ENCODE data around the gene NPAS3. TPM values are rescaled to one million over a fixed set of nuclear protein-coding genes. Genes with fewer than 3 reads are reported as not detected.

NPAS3 gene
- total and polyA plus RNA-seq, 7 donors: 0.04 to 1.5 (median 0.39) TPM

GRCh38 chr14:33323979-33324378 lies 385.3 kb downstream of the NPAS3 start:
- 53 to 65% (median 61%) methylated on average over 7 of the region's 7 CpGs for WGBS, 3 donors
- no peaks in the 10 kb centered on the region for H3K36me3 ChIP-seq (ENCODE audit: insufficient read depth in 1 of 2, low read depth in 1 of 2)
- H3K27ac ChIP-seq: no peak overlapping the region
- H3K4me3 ChIP-seq: no peak overlapping the region
- no peaks in the 10 kb centered on the region for H3K27me3 ChIP-seq (ENCODE audit: insufficient read depth in 3 of 3, low read length in 2 of 3)
- H3K4me1 ChIP-seq: no peaks in the 10 kb centered on the region
- no peak for DNase-seq
- ATAC-seq: no peak
- intact Hi-C loops (cut with DNase I): no loop called here
- TF ChIP-seq CTCF (IDR thresholded peaks at IDR 0.05): no peak
- H3K9me3 ChIP-seq: no peaks in the 10 kb centered on the region

GRCh38 chr14:33331176-33331949 lies 392.7 kb downstream of the NPAS3 start:
- ATAC-seq (no peak), DNase-seq (no peak)
- Histone ChIP-seq H3K36me3 (ENCODE audit: insufficient read depth in 1 of 2, low read depth in 1 of 2) (no peaks in the 10 kb centered on the region), H3K27me3 (ENCODE audit: insufficient read depth in 3 of 3, low read length in 2 of 3) (no peaks in the 10 kb centered on the region), H3K9me3 (peaks cover 4% of the 10 kb centered on the region), H3K4me1 (no peaks in the 10 kb centered on the region), H3K4me3 (no peak overlapping the region), H3K27ac (no peak overlapping the region)
- intact Hi-C loops (cut with DNase I): no loop called here
- 96 to 98% (median 97%) methylated on average over 11 of the region's 11 CpGs for WGBS, 3 donors
- no peak for TF ChIP-seq CTCF (IDR thresholded peaks at IDR 0.05)

GRCh38 chr14:33332497-33332896 lies 393.8 kb downstream of the NPAS3 start:
- intact Hi-C loops (cut with DNase I): no loop called here
- Histone ChIP-seq H3K36me3 (ENCODE audit: insufficient read depth in 1 of 2, low read depth in 1 of 2) (no peaks in the 10 kb centered on the region), H3K27ac (no peak overlapping the region), H3K4me3 (no peak overlapping the region), H3K4me1 (no peaks in the 10 kb centered on the region), H3K9me3 (peaks cover 15% of the 10 kb centered on the region), H3K27me3 (ENCODE audit: insufficient read depth in 3 of 3, low read length in 2 of 3) (no peaks in the 10 kb centered on the region)
- ATAC-seq: no peak
- no peak for TF ChIP-seq CTCF (IDR thresholded peaks at IDR 0.05)
- no peak for DNase-seq
- WGBS, 3 donors: 34 to 45% (median 43%) methylated on average over 6 of the region's 6 CpGs

- H3K27ac ChIP-seq: no peak overlapping the region
- H3K4me1 ChIP-seq: no peaks in the 10 kb centered on the region
- 56 to 68% (median 58%) methylated on average over 4 of the region's 4 CpGs for WGBS, 3 donors
Measured at GRCh38 chr14:33335366-33335765, 396.7 kb downstream of the NPAS3 start.

More at GRCh38 chr14:33335366-33335765, 396.7 kb downstream of the NPAS3 start:
- intact Hi-C loops (cut with DNase I): no loop called here
- no peak for DNase-seq
- peaks cover 24% of the 10 kb centered on the region for H3K9me3 ChIP-seq
- H3K4me3 ChIP-seq: no peak overlapping the region
- no peaks in the 10 kb centered on the region for H3K36me3 ChIP-seq (ENCODE audit: insufficient read depth in 1 of 2, low read depth in 1 of 2)
- no peak for ATAC-seq
- no peaks in the 10 kb centered on the region for H3K27me3 ChIP-seq (ENCODE audit: insufficient read depth in 3 of 3, low read length in 2 of 3)
- no peak for TF ChIP-seq CTCF (IDR thresholded peaks at IDR 0.05)

Measured in psoas muscle (tissue), 8 donors.